Neural progenitor cell (in vitro differentiated cells): ENCODE results near the gene CCSER1.

Source experiments
- EZH2 ChIP-seq: fragments of 200-600 bp; sonication (generic); IDR thresholded peaks from 2 replicates; pipeline ENCODE4 v1.6.1; 2017; ENCODE audit warnings: antibody characterized with exemption, mild to moderate bottlenecking, moderate library complexity
- TF ChIP-seq, protein P1 (sequence below): fragments of 200-600 bp; sonication (generic); IDR thresholded peaks from 2 replicates; pipeline ENCODE4 v1.5.1; 2017; ENCODE audit warnings: antibody characterized with exemption, mild to moderate bottlenecking

DNA sequence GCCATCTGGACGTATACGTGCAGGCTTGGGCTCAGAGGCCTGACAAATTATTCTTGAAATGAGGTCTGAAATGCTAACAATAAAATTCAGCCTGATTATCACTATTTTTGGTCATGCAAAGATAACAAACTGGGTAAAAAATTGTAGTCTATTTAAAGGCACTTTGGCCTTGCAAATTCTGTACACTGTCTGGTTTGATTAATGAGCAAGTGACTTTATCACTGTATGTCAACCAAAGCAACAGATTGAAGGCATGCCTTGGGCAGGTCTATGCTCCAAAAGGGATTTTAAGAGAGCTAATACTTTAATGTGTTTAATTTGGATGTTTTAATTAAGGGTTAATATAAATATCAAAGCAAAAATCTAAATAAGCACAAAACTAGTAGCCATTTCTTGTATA, 1141.7 kb downstream of the CCSER1 start:
- TF ChIP-seq, protein P1, sequence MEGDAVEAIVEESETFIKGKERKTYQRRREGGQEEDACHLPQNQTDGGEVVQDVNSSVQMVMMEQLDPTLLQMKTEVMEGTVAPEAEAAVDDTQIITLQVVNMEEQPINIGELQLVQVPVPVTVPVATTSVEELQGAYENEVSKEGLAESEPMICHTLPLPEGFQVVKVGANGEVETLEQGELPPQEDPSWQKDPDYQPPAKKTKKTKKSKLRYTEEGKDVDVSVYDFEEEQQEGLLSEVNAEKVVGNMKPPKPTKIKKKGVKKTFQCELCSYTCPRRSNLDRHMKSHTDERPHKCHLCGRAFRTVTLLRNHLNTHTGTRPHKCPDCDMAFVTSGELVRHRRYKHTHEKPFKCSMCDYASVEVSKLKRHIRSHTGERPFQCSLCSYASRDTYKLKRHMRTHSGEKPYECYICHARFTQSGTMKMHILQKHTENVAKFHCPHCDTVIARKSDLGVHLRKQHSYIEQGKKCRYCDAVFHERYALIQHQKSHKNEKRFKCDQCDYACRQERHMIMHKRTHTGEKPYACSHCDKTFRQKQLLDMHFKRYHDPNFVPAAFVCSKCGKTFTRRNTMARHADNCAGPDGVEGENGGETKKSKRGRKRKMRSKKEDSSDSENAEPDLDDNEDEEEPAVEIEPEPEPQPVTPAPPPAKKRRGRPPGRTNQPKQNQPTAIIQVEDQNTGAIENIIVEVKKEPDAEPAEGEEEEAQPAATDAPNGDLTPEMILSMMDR = no peak
- TF ChIP-seq EZH2 = no peak
